Heart left ventricle (tissue), 13 donors: ENCODE measurements around the gene TJP3.

ENCODE experiments used
- POLR2A ChIP-seq, 2 donors: fragments of 450-650 bp; IDR thresholded peaks; one replicate each; pipeline ENCODE4 v1.6.1; 2017; ENCODE audit warnings: antibody characterized with exemption in 2 of 2, mild to moderate bottlenecking in 2 of 2, moderate library complexity in 2 of 2
- TF ChIP-seq, protein P1 (sequence below), 12 donors: fragments of 200-600 bp; sonication (generic) in 4 of 12; IDR thresholded peaks; one replicate each; pipeline versions ENCODE4 v1.5.0 to v1.8.0; 2018 to 2022; ENCODE audit warnings: antibody characterized with exemption in 12 of 12, mild to moderate bottlenecking in 5 of 12
- donor health status: ischemic (EF 13 %, LVEDD 7.1; RV severe dilation, severe dysfunction).
- donor health status: DM: no; HTN: yes; CAD: no.
- donor health status: DM: no; HTN: no; CAD: no.
- donor health status: ischemic (EF 25% LVEDD 6.9; RV normal size, moderate dysfunction).
- donor health status: ischemic (EF 25% LVEDD 5.7; RV mildly dilated, moderate dysfunction).
- donor health status: ischemic (EF 35%, LVEDD 5.7; RV mildly dilated, moderate dysfunction).
- donor health status: nonischemic (EF 11% LVEDD 7.7; RV severe dilation, severe dysfunction).
- donor health status: DM: yes; HTN: yes; CAD: no.
- donor health status: PGD.
- donor health status: ischemic (EF 29% LVEDD 5.4; RV normal size, mild dysfunction).
- donor health status: nonischemic (EF 23%, LVEDD 6.1; RV moderate dilation, normal function).

DNA sequence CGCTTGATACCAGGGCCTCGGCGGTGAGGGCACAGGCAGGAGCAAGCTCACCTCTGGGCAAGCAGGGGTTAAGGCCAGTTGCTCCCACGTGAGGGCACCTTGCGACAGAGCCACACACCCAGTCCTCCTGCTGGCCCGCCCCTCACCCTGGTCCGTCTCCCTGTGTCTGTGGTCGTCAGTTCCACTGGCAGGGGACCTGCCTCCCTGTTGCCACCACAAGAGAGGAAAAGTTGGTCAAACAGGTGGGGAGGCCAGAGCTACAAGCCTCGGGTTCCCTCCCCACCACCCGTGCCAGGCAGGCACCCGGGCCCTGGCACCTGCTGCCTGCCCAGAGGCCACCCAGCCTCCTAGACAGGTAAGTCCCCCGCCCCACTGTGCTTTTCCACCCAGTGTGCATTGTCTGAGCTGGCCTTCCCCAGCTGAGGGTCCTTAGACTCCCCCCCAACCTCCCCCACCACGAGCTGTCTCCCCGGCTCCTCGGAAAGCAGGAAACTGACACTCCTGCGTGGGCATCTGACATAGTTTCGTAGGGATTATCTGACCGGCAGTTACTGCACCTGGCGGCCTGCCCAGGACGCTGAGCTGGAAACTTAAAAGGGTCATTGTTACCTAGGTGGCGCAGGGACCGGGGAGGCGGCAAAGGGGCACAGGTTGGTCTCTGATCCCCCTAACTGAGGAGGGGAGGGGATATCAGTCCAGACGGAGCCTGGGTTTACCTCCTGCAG is at the start of gene TJP3:
- TF ChIP-seq, protein P1, sequence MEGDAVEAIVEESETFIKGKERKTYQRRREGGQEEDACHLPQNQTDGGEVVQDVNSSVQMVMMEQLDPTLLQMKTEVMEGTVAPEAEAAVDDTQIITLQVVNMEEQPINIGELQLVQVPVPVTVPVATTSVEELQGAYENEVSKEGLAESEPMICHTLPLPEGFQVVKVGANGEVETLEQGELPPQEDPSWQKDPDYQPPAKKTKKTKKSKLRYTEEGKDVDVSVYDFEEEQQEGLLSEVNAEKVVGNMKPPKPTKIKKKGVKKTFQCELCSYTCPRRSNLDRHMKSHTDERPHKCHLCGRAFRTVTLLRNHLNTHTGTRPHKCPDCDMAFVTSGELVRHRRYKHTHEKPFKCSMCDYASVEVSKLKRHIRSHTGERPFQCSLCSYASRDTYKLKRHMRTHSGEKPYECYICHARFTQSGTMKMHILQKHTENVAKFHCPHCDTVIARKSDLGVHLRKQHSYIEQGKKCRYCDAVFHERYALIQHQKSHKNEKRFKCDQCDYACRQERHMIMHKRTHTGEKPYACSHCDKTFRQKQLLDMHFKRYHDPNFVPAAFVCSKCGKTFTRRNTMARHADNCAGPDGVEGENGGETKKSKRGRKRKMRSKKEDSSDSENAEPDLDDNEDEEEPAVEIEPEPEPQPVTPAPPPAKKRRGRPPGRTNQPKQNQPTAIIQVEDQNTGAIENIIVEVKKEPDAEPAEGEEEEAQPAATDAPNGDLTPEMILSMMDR (IDR thresholded peaks at IDR 0.05), result no peak
- no peak for TF ChIP-seq POLR2A (IDR thresholded peaks at IDR 0.05)
